ENCODE measurements around the gene PTPRM. TPM values are rescaled to one million over a fixed set of nuclear protein-coding genes. Genes with fewer than 3 reads are reported as not detected.

The PTPRM gene
- 114 and 153 TPM in 2 replicates for total RNA-seq

GRCh38 chr18:7566567-7567473, at the start of gene PTPRM:
Gene PTPRM, plus strand, starts transcription at chr18:7567316. Its CDS starts 503 bp downstream, at chr18:7567819.

Small RNA genes within 50 kb of the gene (small RNA-seq; reads per million reads assigned to genes)
- gene AP001094.1, result not detected
- gene RF00012, result not detected
